Measurements from ENCODE around the gene CNOT4. TPM values are rescaled to one million over a fixed set of nuclear protein-coding genes. Genes with fewer than 3 reads are reported as not detected.

CNOT4 gene
- total RNA-seq, 1 donor from 2014 or later, result 25.8 TPM

GRCh38 chr7:135420786-135421185, 89.1 kb downstream of the CNOT4 start:
- intact Hi-C loops (cut with DNase I), result no loop called here
- H3K4me3 ChIP-seq, result no peak overlapping the region
- no peak for DNase-seq
- TF ChIP-seq CTCF (IDR thresholded peaks at IDR 0.05), result no peak
- no peaks in the 10 kb centered on the region for H3K9me3 ChIP-seq
- H3K27ac ChIP-seq, result no peak overlapping the region
- peaks cover 24% of the 10 kb centered on the region for H3K36me3 ChIP-seq
- H3K4me1 ChIP-seq, result no peaks in the 10 kb centered on the region
- no peak for ATAC-seq
- no peaks in the 10 kb centered on the region for H3K27me3 ChIP-seq

GRCh38 chr7:135416431-135416830, 93.5 kb downstream of the CNOT4 start:
- no peak overlapping the region for H3K27ac ChIP-seq
- H3K4me1 ChIP-seq, result no peaks in the 10 kb centered on the region
- H3K9me3 ChIP-seq, result no peaks in the 10 kb centered on the region
- intact Hi-C loops (cut with DNase I), result no loop called here
- peaks cover 29% of the 10 kb centered on the region for H3K36me3 ChIP-seq
- no peak for ATAC-seq
- DNase-seq, result no peak
- no peak overlapping the region for H3K4me3 ChIP-seq
- H3K27me3 ChIP-seq, result no peaks in the 10 kb centered on the region
- no peak for TF ChIP-seq CTCF (IDR thresholded peaks at IDR 0.05)

- Histone ChIP-seq H3K4me3 (no peak overlapping the region), H3K4me1 (no peaks in the 10 kb centered on the region), H3K9me3 (no peaks in the 10 kb centered on the region), H3K36me3 (peaks cover 29% of the 10 kb centered on the region), H3K27ac (no peak overlapping the region), H3K27me3 (no peaks in the 10 kb centered on the region)
- peak; percentile 50 for TF ChIP-seq CTCF (IDR thresholded peaks at IDR 0.05)
- intact Hi-C loops (cut with DNase I), result no loop called here
- ATAC-seq (peak; percentile 69), DNase-seq (no peak)
Observed at GRCh38 chr7:135414850-135415439, 95.0 kb downstream of the CNOT4 start.

- no peak for DNase-seq
Observed at GRCh38 chr7:135414208-135414607, 95.7 kb downstream of the CNOT4 start.

GRCh38 chr7:135411098-135411497, 98.8 kb downstream of the CNOT4 start:
- ATAC-seq (no peak), DNase-seq (no peak)
- TF ChIP-seq CTCF (IDR thresholded peaks at IDR 0.05), result no peak
- intact Hi-C loops (cut with DNase I), result no loop called here
- Histone ChIP-seq H3K27me3 (no peaks in the 10 kb centered on the region), H3K4me1 (no peaks in the 10 kb centered on the region), H3K9me3 (no peaks in the 10 kb centered on the region), H3K27ac (no peak overlapping the region), H3K4me3 (no peak overlapping the region), H3K36me3 (peaks cover 21% of the 10 kb centered on the region)

More at GRCh38 chr7:135414208-135414607, 95.7 kb downstream of the CNOT4 start:
- no peaks in the 10 kb centered on the region for H3K27me3 ChIP-seq
- H3K4me1 ChIP-seq, result no peaks in the 10 kb centered on the region
- H3K4me3 ChIP-seq, result no peak overlapping the region
- H3K36me3 ChIP-seq, result peaks cover 31% of the 10 kb centered on the region
- intact Hi-C loops (cut with DNase I), result no loop called here
- no peak overlapping the region for H3K27ac ChIP-seq
- no peak for ATAC-seq
- TF ChIP-seq CTCF (IDR thresholded peaks at IDR 0.05), result no peak
- H3K9me3 ChIP-seq, result no peaks in the 10 kb centered on the region

- Histone ChIP-seq H3K27ac (no peak overlapping the region), H3K9me3 (no peaks in the 10 kb centered on the region), H3K4me1 (no peaks in the 10 kb centered on the region), H3K4me3 (no peak overlapping the region), H3K36me3 (peaks cover 21% of the 10 kb centered on the region), H3K27me3 (no peaks in the 10 kb centered on the region)
- no peak for TF ChIP-seq CTCF (IDR thresholded peaks at IDR 0.05)
- ATAC-seq (no peak), DNase-seq (no peak)
- intact Hi-C loops (cut with DNase I), result no loop called here
Observed at GRCh38 chr7:135410543-135410942, 99.4 kb downstream of the CNOT4 start.

All from upper lobe of right lung (tissue), 1 donor.